NT2/D1 (cell line): ENCODE results near the gene FRS3.

ENCODE experiments used
- SUZ12 ChIP-seq: IDR thresholded peaks from 2 replicates; pipeline ENCODE4 v1.6.1; 2011; ENCODE audit not compliant: insufficient read length, insufficient read depth; ENCODE audit errors: extremely low read depth
- YY1 ChIP-seq: IDR thresholded peaks from 2 replicates; pipeline ENCODE4 v1.6.1; 2011; ENCODE audit not compliant: insufficient read length, insufficient read depth
- ZNF274 ChIP-seq: IDR thresholded peaks from 2 replicates; pipeline ENCODE4 v1.6.1; 2011; ENCODE audit warnings: mild to moderate bottlenecking, low read depth, low read length

GRCh38 chr6:41744236-41744787 lies 35.4 kb downstream of the FRS3 start:
- no peak for TF ChIP-seq YY1
- TF ChIP-seq ZNF274: no peak
- TF ChIP-seq SUZ12: no peak
